A673 (cell line): Measurements from ENCODE around the gene ADRA1B.

Source experiments
- CTCF ChIP-seq: fragments of 300-800, 200-600 bp; sonication (generic); conservative IDR thresholded peaks from 2 replicates; pipeline ENCODE4 v1.5.1; 2017; ENCODE audit warnings: low read depth, mild to moderate bottlenecking, antibody characterized with exemption, low read length, moderate library complexity, mixed read lengths
- EZH2 ChIP-seq: fragments of 200-600 bp; sonication (generic); IDR thresholded peaks from 2 replicates; pipeline ENCODE4 v1.6.1; 2017; ENCODE audit warnings: borderline replicate concordance, low read depth, mild to moderate bottlenecking, mixed read lengths, antibody characterized with exemption, low read length; ENCODE audit not compliant: poor library complexity, severe bottlenecking

- TF ChIP-seq CTCF = no peak
- no peak for TF ChIP-seq EZH2
These were observed 30.0 kb upstream of the ADRA1B start for GRCh38 chr5:159886296-159886695.
